ENCODE results near the gene POLG2.
"Not testable (repeated sequence)": the region's sequence is repeated elsewhere in the genome, so short reads cannot be mapped to it uniquely, and the experiment has no call there.

POLG2 gene

DNA sequence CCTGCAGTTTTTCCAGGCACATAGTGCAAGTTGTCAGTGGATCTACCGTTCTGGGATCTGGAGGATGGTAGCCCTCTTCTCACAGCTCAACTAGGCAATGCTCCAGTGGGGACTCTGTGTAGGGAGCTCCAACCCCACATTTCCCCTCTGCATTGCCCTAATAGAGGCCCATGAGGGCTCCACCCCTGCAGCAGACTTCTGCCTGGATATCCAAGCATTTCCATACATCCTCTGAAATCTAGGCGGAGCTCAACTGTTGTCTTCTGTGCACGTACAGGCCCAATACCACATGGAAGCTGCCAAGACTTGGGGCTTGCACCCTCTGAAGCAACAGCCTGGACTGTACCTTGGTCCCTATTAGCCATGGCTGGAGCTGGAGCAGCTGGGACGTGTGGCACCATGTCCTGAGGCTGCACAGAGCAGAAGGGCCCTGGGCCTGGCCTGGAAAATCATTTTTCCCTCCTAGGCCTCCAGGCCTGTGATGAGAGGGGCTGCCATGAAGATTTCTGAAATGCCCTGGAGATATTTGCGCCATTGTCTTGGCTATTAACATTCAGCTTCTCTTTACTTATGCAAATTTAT, 58.8 kb downstream of the POLG2 start:
- TF ChIP-seq, protein P1, sequence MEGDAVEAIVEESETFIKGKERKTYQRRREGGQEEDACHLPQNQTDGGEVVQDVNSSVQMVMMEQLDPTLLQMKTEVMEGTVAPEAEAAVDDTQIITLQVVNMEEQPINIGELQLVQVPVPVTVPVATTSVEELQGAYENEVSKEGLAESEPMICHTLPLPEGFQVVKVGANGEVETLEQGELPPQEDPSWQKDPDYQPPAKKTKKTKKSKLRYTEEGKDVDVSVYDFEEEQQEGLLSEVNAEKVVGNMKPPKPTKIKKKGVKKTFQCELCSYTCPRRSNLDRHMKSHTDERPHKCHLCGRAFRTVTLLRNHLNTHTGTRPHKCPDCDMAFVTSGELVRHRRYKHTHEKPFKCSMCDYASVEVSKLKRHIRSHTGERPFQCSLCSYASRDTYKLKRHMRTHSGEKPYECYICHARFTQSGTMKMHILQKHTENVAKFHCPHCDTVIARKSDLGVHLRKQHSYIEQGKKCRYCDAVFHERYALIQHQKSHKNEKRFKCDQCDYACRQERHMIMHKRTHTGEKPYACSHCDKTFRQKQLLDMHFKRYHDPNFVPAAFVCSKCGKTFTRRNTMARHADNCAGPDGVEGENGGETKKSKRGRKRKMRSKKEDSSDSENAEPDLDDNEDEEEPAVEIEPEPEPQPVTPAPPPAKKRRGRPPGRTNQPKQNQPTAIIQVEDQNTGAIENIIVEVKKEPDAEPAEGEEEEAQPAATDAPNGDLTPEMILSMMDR (IDR thresholded peaks at IDR 0.05; ENCODE audit: extremely low read depth, missing control alignments), result no peak
- DNase-seq (ENCODE audit: low spot score), result no peak

DNA sequence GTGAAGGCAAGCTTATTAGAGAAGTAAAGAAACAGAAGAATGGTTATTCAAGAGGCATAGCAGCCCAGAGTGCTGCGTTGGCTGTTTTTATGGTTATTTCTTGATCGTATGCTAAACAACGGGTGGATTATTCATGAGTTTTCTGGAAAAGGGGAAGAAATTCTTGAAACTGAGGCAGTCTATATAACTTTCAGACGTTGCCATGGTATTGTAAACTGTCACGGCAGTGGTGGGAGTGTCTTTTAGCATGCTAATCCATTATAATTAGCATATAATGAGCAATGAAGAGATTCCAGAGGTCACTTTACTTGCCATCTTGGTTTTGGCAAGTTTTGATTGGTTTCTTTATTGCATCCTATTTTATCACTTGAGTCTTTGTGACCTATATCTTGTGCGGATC, 65.3 kb downstream of the POLG2 start:
- TF ChIP-seq, protein P1 (IDR thresholded peaks at IDR 0.05; ENCODE audit: extremely low read depth, missing control alignments), result no peak
- no peak for DNase-seq (ENCODE audit: low spot score)

DNA sequence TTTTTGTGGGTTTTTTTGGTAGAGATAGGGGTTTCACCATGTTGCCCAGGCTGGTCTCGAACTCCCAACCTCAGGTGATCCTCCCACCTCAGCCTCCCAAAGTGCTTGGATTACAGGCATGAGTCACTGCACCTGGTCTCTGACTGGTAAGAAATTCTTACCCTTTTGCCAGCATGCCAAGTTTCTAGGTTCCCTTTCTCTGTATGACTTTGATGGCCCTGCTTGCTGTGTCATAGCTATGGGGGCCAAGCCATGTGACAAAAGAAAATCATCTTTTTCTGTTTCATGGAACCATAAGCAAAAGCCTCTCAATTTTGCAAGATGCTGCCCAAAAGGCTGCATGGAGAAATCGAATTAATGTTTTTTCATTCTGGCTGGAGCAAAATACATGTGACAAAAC, 66.8 kb downstream of the POLG2 start:
- not testable (repeated sequence) for DNase-seq (ENCODE audit: low spot score)

DNA sequence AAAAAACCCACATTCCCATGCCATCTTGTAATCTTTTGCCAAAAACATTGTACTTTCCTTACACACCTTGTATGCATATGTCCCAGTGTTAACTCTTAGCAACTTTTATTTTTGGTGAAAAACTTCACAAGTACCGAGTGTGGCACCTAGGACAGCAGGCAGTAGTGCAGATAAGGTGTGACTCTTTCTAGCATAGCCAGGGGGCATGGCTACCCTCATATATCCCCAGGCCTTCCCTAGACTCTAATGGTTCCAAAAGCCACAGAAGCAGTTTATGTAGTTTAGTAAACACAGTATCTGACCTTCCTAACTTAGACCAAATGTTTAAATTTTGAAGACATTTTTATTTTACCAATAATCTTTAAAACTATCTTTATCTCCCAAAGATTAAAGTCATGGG, 68.4 kb downstream of the POLG2 start:
- TF ChIP-seq, protein P1 (IDR thresholded peaks at IDR 0.05; ENCODE audit: extremely low read depth, missing control alignments), result no peak
- no peak for DNase-seq (ENCODE audit: low spot score)

Measured in GM20000 (cell line).